Activated CD8-positive, alpha-beta memory T cell treated with anti-CD3 and anti-CD28 coated beads for 36 hours (primary cell): ENCODE measurements around the gene RNF112. TPM values are rescaled to one million over a fixed set of nuclear protein-coding genes. Genes with fewer than 3 reads are reported as not detected.
"Not testable (repeated sequence)": the region's sequence is repeated elsewhere in the genome, so short reads cannot be mapped to it uniquely, and the experiment has no call there.

Experiments
- CTCF ChIA-PET: fragments of 350-600 bp; sonication (Branson Sonifier 250); formaldehyde crosslinking; loops from one replicate; lab custom pipeline; 2021; ENCODE audit warnings: antibody characterized with exemption; lab: Charles Lee
- POLR2A ChIA-PET: fragments of 350-600 bp; sonication (Branson Sonifier 250); formaldehyde crosslinking; loops from one replicate; lab custom pipeline; 2021; ENCODE audit warnings: antibody characterized with exemption; lab: Charles Lee
- total RNA-seq, 2 experiments: library from RNA; stranded (reverse); gene quantifications; one replicate each; pipeline ENCODE4 v1.2.3, GENCODE V29; 2021

The RNF112 gene
- total RNA-seq, 2 experiments from 2014 or later, result 0.06 to 0.27 TPM

- POLR2A ChIA-PET, result no interaction called here
- CTCF ChIA-PET, result no interaction called here
Measured at GRCh38 chr17:19421926-19422325, 10.9 kb downstream of the RNF112 start.

GRCh38 chr17:19424934-19425868, 14.2 kb downstream of the RNF112 start:
- CTCF ChIA-PET, result no interaction called here
- POLR2A ChIA-PET, result no interaction called here

GRCh38 chr17:19426631-19427030, 15.6 kb downstream of the RNF112 start:
- ChIA-PET POLR2A (no interaction called here), CTCF (no interaction called here)

DNA sequence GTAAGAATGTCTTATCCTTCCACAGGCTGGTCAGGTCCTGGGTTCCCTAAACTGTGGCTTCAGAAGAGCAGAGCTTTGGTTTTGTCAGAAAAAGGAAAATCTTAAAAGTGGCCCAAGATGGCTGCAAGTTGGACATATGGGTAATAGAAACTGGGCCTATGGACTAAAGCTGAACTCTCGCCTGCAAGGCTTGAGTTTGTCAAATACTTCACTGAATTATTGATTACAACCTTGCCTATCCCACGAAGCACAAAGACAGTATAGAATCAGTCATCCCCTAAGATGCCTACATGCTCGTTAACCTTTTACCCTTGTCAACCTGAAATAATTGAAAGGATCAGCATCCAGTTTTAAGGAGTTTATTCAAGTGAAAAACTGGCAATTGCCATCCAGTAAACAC, 20.7 kb downstream of the RNF112 start:
- CTCF ChIA-PET, result no interaction called here

DNA sequence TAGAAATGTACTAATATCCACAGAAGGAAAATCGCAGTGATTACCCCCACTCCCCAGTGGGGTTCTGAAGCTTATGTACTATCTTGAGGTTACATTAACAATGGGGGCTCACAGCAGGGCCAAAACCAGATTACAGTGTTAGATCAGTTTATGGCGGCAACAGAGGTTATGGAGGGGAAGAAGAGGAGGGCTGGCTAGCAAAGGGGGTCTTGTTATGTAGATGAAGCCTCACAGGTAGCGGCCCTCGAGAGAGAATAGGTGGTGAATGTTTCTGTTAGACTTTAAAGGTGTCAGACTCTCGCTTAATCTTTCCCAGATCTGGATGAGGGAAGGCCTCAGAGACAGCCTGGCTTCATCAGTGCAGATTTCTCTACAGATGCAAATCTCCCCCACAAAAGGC, 22.2 kb downstream of the RNF112 start:
- CTCF ChIA-PET, result interaction anchor here (1.1 to 1.2 kb wide), 2 partner anchors 71 to 95 kb away, joined by 3 read pairs; partner anchors contain the start of gene B9D1
- POLR2A ChIA-PET, result no interaction called here

More for the DNA sequence above, 20.7 kb downstream of the RNF112 start:
- POLR2A ChIA-PET, result no interaction called here

DNA sequence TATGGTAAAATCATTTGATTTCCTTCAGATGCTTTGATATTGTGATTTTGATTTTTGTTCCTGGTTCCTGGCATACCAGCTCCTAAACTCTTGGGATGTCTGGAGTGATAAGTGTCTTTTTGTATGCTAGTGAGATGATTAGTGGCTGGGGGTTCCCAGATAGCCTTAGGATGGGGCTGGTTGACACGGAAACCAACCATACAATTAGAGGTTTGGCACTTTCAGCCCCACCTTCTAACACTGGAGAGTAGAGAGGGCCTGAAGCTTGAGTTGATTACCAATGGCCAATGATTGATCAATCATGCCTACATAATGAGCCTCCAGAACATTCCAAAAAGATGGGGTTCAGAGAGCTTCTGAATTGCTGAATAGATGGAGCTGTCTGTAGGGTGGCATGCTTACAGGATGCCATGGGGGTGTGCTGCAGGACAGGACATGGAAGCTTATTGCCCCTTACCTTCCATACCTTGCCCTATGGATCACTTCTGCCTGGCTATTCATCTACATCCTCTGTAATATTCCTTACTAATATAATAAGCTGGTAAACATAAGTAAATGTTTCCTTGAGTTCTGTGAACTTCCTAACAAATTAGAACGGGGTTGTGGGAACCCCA, 22.8 kb downstream of the RNF112 start:
- POLR2A ChIA-PET, result no interaction called here
- CTCF ChIA-PET, result interaction anchor here (0.6 to 1.2 kb wide), 4 partner anchors 37 to 329 kb away, joined by 3 read pairs; partner anchors contain the start of gene B9D1

DNA sequence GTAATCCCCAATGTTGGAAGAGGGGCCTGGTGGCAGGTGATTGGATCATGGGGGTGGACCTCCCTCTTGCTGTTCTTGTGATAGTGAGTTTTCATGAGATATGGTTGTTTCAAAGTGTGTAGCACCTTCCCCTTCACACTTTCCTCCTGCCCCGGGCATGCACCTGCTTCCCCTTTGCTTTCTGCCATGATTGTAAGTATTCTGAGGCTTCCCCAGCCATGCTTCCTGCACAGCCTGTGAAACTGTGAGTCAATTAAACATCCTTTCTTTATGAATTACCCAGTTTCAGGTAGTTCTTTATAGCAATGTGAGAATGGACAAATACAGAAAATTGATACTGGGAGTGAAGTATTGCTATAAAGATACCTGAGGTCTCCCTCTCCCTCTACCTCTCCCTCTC, 29.4 kb downstream of the RNF112 start:
- POLR2A ChIA-PET, result no interaction called here

GRCh38 chr17:19441288-19441687, 30.3 kb downstream of the RNF112 start:
- CTCF ChIA-PET, POLR2A ChIA-PET: not testable (repeated sequence)

More for the DNA sequence above, 29.4 kb downstream of the RNF112 start:
- CTCF ChIA-PET, result no interaction called here

GRCh38 chr17:19442731-19443130, 31.7 kb downstream of the RNF112 start:
- POLR2A ChIA-PET, result no interaction called here
- CTCF ChIA-PET, result interaction anchor here (0.6 kb wide), 1 partner anchor 80 kb away, joined by 3 read pairs; the partner anchor contains the start of gene B9D1

GRCh38 chr17:19443148-19443547, 32.1 kb downstream of the RNF112 start:
- POLR2A ChIA-PET, result no interaction called here
- CTCF ChIA-PET, result interaction anchor here (0.6 to 0.8 kb wide), 2 partner anchors 80 to 584 kb away, joined by 3 to 5 read pairs; partner anchors contain the start of gene B9D1

DNA sequence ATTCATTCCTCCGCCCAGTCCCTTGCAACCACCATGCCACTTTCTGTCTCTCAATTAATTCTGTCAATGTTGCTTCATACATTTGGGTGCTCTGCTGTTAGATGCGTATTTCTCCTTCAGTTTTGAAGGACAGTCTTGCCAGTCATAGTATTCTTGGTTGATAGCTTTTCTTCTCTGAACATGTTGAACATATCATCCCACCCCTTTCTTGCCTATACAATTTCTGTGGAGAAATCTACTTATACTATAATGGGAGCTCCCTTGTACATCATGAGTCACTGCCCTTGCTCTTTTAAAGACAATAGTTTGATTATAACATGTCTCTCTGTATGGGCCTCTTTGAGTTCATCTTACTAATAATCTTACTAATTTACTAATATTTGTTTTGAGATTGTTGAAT, 34.1 kb downstream of the RNF112 start:
- CTCF ChIA-PET, result interaction anchor here (5.2 kb wide), 1 partner anchor 81 kb away, joined by 63 read pairs; the partner anchor contains the start of gene B9D1
- POLR2A ChIA-PET, result no interaction called here

- POLR2A ChIA-PET, result not testable (repeated sequence)
- CTCF ChIA-PET, result interaction anchor here (0.8 to 5.2 kb wide), 9 partner anchors 10 to 89 kb away, joined by 3 to 63 read pairs (median 4); partner anchors contain the start of genes B9D1 and MAPK7
Measured at GRCh38 chr17:19446577-19446976, 35.5 kb downstream of the RNF112 start.

GRCh38 chr17:19447085-19447583, 36.1 kb downstream of the RNF112 start:
- ChIA-PET CTCF (interaction anchor here (0.8 to 5.2 kb wide), 10 partner anchors 9 to 141 kb away, joined by 3 to 63 read pairs (median 4); partner anchors contain the start of genes B9D1 and MAPK7), POLR2A (no interaction called here)

DNA sequence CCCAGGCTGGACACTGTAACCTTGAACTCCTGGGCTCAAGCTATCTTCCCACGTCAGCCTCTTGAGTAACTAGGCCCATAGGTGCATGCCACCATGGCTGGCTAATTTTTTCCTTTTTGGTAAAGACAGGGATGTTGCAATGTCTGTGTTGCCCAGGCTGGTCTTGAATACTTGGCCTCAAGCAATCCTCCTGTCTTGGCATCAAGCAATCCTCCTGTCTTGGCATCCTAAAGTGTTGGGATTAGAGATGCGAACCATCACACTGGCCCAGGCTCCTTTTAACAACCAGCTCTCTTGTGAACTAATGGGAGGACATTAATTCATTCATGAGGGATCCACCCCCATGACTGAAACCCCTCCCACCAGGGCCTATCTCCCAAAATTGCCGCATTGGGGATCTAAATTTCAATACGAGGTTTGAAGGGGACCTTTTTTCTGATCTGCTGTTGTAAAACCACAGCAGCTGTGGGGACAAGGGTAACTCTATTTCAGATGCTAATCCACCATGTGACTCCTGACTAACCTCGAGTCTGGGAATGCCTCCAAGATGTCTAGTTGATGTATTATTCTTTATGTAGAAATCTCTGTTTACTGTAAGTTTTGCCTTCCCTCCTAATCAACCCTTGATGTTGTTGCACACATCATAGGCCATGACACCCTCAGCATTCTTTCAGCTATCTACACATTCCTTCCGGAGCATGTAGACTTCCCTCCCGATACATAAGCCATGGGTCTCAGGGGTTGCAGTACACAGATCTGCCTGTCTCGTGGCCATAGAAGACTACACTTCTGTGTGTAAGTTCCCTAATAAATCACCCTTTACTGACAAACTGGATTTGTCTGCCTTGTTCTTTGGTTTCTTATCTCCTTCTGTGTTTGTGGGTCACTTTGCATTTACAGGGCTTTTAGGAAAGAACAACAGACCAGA, 37.6 kb downstream of the RNF112 start:
- POLR2A ChIA-PET, result no interaction called here

GRCh38 chr17:19449656-19450055, 38.6 kb downstream of the RNF112 start:
- ChIA-PET POLR2A (no interaction called here), CTCF (interaction anchor here (5.2 kb wide), 1 partner anchor 86 kb away, joined by 63 read pairs; the partner anchor contains the start of gene B9D1)

More for the DNA sequence above, 37.6 kb downstream of the RNF112 start:
- CTCF ChIA-PET, result interaction anchor here (5.2 kb wide), 1 partner anchor 85 kb away, joined by 63 read pairs; the partner anchor contains the start of gene B9D1

DNA sequence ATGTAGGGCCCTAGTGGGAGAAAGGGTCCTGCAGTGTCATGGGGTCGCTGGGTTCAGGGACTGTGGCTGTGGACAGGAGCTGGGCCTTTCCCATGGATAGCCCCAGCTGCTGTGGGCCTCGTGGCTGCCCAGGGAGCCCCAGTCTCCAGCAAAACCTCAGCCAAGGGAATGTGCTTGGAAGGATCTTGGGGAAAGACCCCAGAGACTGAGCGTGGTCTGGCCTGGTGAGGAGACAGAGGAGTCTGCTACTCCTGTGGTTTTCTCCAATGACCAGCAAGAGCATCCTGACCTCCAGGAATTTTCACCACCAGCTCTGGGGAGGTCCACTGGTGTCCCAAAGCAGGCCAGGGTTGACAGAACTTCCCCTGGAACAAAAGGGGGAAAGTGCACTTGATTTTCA, 42.3 kb downstream of the RNF112 start:
- CTCF ChIA-PET, result no interaction called here
- POLR2A ChIA-PET, result no interaction called here

GRCh38 chr17:19454074-19454473, 43.0 kb downstream of the RNF112 start:
- CTCF ChIA-PET, result interaction anchor here (1.3 kb wide), 1 partner anchor 91 kb away, joined by 7 read pairs; the partner anchor contains the start of gene B9D1
- POLR2A ChIA-PET, result no interaction called here
